ENCODE measurements around the gene LMAN2L.
"Not testable (repeated sequence)": the region's sequence is repeated elsewhere in the genome, so short reads cannot be mapped to it uniquely, and the experiment has no call there.

The LMAN2L gene

DNA sequence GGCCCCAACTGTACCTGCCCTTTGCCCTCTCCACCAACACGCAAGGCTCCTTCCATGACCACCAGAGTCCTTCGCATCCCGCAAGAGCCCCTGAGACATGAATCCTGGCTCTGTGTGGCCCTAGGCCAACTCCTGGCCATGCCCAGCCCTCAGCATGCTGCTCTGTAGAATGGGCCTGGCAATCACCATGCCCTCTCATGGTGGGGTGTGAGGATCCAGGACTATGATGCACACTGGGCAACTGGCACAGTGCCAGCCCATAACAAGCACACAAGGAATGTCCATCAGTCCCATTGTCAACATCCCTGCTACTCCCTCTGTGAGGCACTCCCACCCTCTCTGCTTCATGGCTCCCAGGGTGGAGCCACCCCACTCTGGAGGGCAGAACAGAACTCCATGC lies 52.6 kb downstream of the LMAN2L start:
- DNase-seq = no peak

DNA sequence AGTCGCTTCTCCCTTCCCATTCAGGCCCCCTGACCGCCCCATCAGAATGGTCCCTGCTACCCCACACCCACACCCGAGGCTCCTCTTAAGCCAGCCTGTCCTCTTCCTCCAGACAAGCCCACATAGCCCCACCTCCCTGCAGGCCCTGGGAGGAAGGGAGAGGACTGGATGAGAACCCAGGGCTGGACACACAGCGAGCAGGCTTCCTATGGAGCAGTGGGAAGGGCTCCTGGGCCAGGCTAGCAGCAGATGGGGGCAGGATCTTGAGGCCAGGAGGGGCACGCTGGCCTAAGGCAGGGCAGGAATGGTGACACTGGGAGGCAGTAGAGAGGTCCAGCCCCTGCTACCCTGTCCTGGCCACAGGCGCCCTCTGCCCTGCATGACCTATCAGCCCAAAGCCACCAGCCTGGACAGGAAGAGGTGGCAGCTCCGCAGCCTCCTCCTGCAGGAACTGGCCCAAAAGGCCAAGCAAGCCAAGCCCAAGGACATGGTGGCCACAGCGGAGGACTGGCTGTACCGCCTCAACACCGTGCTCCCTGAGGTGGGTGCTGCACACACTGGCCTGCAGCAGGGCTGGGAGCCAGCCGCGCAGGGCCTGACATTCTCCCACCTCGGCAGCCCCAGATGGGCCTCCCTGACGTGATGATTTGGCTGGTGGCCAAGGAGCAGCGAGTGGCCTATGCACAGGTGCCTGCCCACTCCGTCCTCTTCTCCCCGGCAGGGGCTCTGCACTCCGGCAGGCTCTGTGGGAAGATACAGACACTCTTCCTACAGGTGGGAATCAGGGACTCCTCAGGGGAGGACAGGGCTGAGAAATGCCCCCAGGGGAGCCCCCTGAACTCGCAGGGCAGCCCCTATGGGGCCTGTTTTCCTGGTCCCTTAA lies 54.0 kb downstream of the LMAN2L start:
- DNase-seq = no peak

DNA sequence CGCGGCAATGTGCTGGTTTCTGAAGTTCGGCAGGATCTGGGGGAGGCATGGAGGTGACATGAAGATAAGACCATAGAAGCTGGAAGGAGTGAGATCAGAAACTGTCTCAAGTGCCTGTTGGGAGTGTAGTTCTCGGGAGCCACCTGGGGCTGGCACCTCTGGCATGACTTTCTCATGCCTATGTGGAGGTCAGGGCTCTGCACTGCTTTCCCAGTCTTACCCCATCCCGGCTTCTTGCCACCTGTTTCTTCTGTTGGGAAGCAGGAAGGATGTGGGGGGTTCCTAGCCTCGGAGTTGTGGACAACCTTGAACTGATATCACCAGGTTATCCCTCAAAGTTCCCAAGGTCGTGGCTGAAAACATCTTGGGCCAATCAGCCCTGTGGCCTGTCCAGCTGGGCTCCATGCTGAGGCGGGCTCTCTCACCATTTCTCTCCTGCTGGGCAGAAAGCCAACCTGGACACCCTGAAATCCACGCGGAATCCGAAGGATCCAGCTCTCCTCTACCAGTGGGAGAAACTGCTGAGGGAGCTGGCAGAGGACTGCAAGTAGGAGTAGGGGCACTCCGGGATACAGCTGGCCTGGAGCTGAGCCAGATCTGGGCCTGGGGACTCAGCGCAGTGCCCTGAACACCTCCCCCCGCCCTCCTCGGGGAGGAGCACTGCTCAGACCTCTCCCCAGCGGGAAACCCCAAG lies 54.8 kb downstream of the LMAN2L start:
- DNase-seq = no peak

DNA sequence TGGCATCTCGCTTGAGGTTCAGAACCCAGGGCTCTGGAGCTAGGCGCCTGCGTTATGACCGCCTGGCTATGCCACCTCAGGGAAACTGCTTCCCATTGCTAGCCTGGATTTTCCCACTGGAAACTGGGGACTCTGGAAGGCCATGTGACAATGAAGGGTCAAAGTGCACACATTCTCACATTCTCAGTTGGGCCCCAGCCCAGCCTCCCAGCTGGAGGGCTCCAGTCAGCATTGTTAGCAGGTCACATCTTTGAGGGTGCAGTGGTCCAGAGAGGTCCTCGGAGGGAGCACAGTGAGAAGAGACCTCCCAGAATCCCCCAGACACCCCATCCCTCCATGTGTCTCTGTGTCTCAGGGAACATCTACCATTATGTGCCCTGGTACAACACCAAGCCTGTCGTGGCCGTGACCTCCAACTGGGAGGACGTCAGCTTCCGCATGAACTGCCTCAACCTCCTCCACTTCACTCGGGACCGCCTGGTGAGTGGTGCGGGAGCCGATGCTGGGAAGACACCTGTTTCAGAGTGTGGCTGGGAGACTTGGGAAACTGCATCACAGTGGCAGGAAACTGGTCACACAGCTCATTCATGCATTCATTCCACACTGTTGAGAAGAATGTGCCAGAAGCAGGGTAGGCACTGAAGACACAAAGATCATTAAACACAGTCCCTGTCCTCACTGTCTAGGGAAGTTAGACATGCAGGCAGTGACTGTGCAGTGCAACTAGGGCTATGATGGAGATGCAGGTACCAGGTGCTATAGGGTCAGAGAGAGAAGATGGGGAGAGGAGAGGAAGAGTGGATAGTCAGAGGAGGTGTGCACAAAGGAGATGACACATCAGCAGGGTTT lies 55.7 kb downstream of the LMAN2L start:
- DNase-seq = no peak

DNA sequence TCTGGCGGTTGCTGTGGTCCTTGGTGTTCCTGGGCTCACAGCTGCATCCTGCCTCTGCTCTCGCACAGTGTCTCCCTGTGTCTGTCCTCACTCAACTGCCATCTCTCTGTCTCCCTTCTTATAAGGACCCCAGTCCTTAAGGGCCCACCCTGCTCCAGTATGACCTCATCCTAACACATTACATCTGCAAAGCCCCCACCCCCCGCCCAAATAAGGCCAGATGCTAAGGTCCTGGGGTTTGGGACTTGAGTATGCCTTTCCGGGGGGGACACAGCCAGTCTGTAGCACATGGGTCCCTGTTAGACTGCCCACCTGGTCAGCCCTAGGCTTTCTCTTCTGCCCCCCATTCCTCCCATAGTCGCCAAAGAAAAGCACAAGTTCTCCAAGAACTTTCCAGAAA lies 56.6 kb downstream of the LMAN2L start:
- DNase-seq = no peak

DNA sequence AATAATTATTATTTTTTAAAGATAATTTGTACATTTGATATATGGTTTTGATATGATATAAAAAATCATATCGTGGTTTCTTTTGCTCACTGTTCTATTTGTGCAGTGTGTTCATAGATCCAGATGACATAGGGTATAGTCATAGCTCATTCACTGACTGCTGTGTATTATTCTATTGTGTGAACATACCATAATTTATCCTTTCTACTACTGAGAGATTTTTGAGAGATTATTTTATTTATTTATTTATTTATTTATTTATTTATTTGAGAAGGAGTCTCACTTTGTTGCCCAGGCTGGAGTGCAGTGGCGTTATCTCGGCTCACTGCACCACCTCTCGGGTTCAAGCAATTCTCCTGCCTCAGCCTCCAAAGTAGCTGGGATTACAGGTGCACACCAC lies 58.3 kb downstream of the LMAN2L start:
- no peak for DNase-seq

DNA sequence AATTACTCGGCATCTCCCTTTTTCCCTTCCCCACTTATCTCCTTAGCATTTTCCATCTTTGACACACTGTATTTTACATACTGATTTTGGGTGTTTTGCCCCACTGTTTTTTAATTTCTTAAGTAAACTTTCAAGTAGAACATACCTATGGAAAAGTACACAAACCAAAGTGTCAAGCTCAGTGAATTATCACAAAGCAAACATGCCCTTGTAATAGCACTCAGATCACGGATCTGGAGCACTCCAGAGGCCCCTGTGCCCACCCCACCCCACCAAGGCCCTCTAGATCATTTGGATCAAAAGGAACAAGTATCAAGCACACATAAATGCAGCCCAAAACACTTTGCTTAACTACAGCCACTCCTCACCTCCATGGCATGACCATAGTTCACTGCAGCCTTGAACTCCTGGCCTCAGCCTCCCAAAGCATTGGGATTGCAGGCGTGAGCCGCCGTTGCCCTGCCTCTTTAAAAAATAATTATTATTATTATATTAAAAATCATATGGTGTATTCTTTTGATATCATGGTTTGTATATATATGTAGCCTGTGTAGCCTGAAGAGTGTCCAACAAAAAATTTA lies 59.2 kb downstream of the LMAN2L start:
- DNase-seq = no peak

DNA sequence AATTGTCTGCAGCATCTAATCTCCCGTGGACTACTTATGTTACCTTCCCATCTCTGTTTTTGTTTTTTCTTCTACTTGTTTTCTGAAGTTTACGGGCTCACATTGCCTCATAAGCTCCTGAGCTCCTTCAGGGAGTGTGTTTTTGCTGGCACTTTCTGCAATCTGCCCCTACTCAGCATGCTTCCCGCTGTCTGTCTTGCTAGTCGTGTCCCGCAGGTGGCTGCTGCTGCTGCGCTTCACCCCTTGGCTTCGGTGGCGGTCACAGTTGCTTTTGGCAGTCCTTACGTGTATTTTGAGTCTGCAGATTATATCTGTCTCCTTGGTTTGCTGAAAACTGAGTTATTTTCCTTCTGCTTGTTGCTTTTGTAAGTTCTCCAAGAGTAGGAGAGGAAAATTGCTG lies 60.0 kb downstream of the LMAN2L start:
- DNase-seq = no peak

DNA sequence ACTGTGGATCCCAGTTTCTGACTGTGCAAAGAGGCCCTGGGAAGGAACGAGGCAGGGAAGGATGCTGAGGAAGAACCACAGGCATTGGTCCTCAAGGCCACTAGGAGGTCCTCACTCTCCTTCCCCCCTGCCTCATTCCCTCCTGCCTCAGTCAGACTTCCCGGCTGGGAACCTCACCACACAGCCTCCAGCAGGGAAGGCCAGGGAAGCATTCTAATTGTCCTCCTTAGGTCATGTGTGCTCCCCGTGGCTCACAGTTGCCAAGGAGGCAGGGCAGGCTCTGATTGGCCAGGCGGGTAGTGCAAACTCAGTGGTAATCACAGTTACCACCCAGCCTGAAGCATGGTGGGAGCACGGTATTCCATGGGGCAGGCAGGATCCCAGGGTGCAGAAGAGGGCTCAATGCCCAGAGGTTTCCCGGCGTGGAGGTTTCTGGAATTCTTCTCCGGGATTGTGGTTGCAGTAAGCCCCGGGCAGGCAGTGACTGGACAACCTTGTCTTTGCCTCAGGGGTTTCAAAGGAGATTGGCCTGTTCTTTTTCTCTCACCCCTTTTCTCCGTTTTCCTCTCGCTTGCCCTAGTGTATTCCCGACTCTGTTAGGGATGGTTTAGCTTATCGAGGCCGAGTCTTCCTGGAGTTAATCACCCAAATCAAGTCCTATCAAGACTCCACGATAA lies 70.2 kb downstream of the LMAN2L start:
- DNase-seq = no peak

DNA sequence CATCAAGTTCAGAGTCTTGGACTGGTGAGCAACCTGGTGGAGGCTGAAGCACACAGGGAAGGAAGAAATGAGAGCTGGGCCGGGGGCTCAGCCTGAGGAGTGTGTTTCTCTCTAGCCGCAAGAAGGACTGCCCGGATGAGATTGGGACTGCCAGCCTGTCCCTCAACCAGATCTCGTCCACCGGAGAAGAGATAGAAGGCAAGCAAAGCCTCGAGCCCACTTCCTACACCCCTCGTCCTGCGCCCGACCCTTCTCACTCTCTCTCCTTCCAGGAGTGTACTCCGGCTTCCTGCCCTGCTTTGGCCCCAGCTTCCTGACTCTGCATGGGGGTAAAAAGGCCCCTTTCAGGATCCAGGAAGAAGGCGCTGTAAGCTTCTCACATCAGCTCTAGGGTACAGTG lies 71.1 kb downstream of the LMAN2L start:
- DNase-seq = no peak

DNA sequence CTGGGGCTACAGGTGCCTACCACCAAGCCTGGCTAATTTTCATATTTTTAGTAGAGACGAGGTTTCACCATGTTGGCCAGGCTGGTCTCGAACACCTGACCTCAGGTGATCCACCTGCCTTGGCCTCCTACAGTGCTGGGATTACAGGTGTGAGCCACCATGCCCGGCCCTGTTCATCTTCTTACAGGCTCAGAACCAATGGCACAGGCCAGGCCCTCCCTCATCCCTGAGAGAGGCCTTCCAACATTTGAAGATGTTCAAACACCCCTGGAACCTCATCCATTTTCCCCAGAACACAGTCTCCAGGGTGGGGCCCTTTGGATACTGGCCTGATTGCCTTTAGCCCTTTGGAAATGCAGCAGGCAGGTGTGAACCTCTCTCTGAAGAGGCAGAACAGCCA lies 74.1 kb downstream of the LMAN2L start:
- DNase-seq = not testable (repeated sequence)

DNA sequence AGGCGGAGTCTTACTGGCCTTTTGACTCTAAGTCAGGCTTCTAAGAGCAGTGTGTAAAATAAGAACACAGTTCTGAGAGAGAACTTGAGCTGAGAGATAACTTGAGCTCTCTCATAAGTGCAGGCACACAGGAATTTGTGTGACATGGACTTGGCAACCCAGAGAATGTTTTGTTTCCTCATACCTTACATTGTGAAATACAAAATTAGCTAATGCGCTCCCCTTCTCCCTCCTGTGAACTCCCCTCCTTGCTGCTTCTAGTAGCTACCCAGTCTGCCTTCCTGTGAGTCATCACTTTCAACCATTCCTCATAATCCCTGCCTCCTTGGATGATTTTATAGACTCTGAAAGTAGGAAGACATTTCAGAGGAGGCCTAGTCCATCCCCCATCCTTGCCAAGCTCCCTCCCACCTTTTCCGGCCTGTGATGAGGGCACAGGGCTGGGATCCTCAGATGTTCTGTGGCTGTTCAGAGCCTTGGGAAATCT lies 74.7 kb downstream of the LMAN2L start:
- DNase-seq = peak; percentile 98

DNA sequence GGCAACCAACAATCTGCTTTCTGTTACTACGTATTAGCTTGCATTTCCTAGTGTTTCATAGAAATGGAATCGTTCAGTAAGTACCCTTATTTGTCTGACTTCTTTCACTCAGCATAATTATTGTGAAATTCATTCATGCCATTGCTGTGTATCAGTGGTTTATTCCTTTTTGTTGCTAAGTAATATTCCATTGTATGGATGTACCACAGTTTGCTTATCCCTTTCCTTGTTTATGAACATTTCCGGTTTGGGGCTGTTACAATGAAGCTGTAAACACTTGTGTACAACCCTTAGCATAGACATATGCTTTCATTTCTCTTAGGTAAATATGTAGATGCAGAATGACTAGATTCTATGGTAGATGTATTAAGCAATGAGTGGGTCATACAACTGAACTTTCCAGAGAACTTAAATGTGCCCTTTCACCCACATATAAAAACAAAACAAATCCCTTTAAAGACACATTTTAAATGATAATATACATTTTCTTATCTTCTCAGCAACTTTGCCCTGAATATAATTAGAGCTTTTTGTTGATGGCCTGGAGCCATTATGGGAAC lies 75.4 kb downstream of the LMAN2L start:
- no peak for DNase-seq

DNA sequence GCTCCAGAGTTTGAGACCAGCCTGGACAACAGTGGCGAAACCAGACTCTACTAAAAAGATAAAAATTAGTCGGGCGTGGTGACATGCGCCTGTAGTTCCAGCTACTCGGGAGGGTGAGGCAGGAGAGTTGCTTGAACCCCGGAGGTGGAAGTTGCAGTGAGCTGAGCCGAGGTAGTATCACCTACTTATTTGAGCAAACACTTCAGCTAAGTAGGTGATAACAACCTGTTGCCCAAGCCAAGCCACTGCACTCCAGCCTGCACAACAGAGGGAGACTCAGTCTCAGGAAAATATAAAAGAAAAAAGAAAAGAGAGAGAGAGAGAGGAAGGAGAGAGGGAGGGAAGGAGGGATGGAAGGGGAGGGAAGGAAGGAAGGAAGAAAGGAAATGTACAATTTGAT lies 76.0 kb downstream of the LMAN2L start:
- no peak for DNase-seq

DNA sequence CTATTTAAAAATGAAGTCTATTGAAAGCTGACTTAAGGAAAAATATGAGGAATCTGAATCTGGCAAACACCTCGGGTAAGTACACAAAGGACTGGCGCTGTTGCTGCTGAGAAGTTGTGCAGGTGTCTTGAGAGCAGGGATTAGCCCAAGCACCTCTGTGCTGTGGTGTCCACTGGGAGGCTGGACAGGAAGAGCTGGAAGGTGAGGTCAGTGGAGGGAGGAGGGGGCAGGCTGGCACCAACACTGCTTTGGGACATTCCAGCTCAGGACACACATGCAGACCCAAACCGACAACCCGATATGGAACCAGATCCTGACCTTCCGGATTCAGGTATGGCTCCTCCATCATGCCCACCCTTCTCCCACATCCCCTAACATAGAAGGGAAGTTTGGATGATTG lies 76.7 kb downstream of the LMAN2L start:
- no peak for DNase-seq

DNA sequence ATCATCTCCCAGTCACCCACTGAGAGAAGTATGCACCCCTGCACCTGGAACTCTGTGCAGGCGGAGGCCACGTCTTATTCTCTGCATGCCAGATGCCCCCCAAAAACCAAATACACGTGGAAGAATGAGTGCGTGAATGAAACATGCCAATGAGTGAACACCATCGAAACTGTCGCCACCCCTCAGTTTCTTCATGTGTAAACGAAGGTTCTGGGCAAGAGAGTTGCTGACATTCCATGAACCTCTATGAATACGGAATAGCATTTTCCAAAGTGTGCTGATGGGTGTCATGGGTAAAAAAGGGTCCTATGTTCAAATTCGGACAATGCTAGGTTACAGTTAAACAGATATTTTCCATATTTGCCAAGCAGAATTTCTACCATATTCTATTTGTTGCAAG lies 77.5 kb downstream of the LMAN2L start:
- no peak for DNase-seq

DNA sequence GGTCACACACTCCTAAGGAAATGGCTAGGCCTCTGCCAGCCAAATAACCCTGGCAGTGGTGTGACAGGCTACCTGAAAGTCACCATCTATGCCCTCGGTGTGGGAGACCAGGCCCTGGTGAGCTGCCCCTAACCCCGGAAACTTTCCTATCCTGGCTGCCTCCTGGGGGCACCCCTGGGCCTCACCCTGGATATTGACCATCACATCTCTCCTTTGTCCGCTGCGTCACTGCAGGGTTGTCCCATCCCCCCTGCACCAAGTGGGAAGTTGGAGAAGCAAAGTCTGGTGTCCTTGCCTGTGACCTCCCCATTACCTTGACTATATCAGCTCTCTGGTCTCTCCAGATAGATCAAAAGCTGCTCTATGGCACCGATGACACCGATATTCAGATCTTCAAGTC lies 78.5 kb downstream of the LMAN2L start:
- no peak for DNase-seq

DNA sequence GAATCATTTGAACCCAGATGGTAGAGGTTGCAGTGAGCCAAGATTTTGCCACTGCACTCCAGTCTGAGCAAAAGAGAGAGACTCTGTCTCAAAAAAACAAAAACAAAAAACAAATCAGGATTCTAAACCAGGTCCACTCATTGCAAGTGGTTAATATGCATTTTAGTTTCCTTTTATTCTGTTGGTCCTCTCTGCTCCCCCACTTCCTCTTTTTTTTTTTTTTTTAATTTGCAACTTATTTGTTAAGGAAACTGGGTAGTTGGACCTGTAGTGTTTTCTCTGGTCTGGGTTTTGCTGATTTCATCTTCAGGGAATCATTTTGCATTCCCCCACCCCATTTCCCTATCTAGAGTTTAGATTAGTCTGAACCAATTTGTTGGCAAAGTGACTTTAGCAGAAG lies 83.3 kb downstream of the LMAN2L start:
- DNase-seq = peak; percentile 61

Measured in MV-4-11 (cell line).